ENCODE results near the gene MARK3. TPM values are rescaled to one million over a fixed set of nuclear protein-coding genes. Genes with fewer than 3 reads are reported as not detected.

The MARK3 gene
- total and polyA plus RNA-seq, 2 of the 4 experiments (the other 2 are of a cell fraction), result 78.5 to 80.5 TPM

GRCh38 chr14:103531421-103532215 lies 146.4 kb downstream of the MARK3 start:
- H3K9ac ChIP-seq (ENCODE audit: low read depth, low read length), result no peak overlapping the region
- dilution Hi-C loops (cut with HindIII; ENCODE audit: low sequenced_read_pairs, unreplicated experiment) (no loop called here), intact Hi-C loops (cut with micrococcal nuclease) (no loop called here), in situ Hi-C loops (cut with MboI; ENCODE audit: low sequenced_read_pairs) (no loop called here)
- H2BK20ac ChIP-seq (ENCODE audit: low read depth, low read length), result no peak overlapping the region
- ATAC-seq (ENCODE audit: low read depth), result no peak
- no peak overlapping the region for H3K4me3 ChIP-seq (ENCODE audit: insufficient read depth, low read depth, low read length)
- no peak overlapping the region for H4K8ac ChIP-seq (ENCODE audit: low read depth in 2 of 2, low read length in 2 of 2)
- ChIA-PET POLR2A (ENCODE audit: unreplicated experiment) (no interaction called here), CTCF (no interaction called here)
- 91% methylated on average over 9 of the region's 15 CpGs; no CpG with 5 or more reads in 1 of the 2 experiments for WGBS, 2 experiments (ENCODE audit: extremely low coverage in 2 of 2, insufficient read length in 1 of 2)
- peaks cover 0 to 44% of the 10 kb centered on the region in 2 experiments; a peak in 3 of 4 replicates for H3K79me1 ChIP-seq (ENCODE audit: low read depth in 1 of 2, low read length in 2 of 2)
- H3K4ac ChIP-seq (ENCODE audit: low read depth, low read length), result no peak overlapping the region
- H3K14ac ChIP-seq (replicated peaks; ENCODE audit: low read depth, low read length), result no peak overlapping the region
- BruUV-seq (replicated peaks), result no TSS peak
- no peaks in the 10 kb centered on the region for H3K27me3 ChIP-seq (ENCODE audit: control insufficient read depth, insufficient read depth, low read length)
- no peak overlapping the region for H2AK9ac ChIP-seq (replicated peaks; ENCODE audit: low read depth, low read length, poor library complexity)
- no peak overlapping the region for H4K5ac ChIP-seq (ENCODE audit: low read depth, low read length)
- peaks cover 13% of the 10 kb centered on the region for H3K9me1 ChIP-seq (ENCODE audit: insufficient read depth, low read length)
- no peaks in the 10 kb centered on the region for H3K9me3 ChIP-seq (ENCODE audit: control insufficient read depth, insufficient read depth, low read length)
- H4K91ac ChIP-seq (ENCODE audit: insufficient read depth, low read depth, low read length), result no peak overlapping the region
- no peak for DNase-seq
- no peak overlapping the region for H3K23ac ChIP-seq (ENCODE audit: low read depth, low read length)
- H3K4me1 ChIP-seq (ENCODE audit: control insufficient read depth, insufficient read depth, low read length), result peaks cover 11% of the 10 kb centered on the region
- H2AFZ ChIP-seq (replicated peaks; ENCODE audit: low read length, poor library complexity), result no peak overlapping the region
- TF ChIP-seq NFE2L2 (IDR thresholded peaks at IDR 0.05; ENCODE audit: low read depth, low read length) (no peak), POLR2A (IDR thresholded peaks at IDR 0.05; ENCODE audit: low read depth, low read length) (no peak)
- H3K36me3 ChIP-seq (ENCODE audit: control insufficient read depth, insufficient read depth, low read length), result peaks cover 12% of the 10 kb centered on the region; the same call in 1 of the 2 replicates
- H3K4me2 ChIP-seq (ENCODE audit: low read depth, low read length), result no peak overlapping the region
- no peak overlapping the region for H3K56ac ChIP-seq (ENCODE audit: extremely low read depth, insufficient read depth, low read length)
- H2AK5ac ChIP-seq (ENCODE audit: low read depth, low read length), result no peak overlapping the region
- H4K20me1 ChIP-seq (ENCODE audit: insufficient read depth, low read length), result peaks cover 26% of the 10 kb centered on the region
- no peak overlapping the region for H3K18ac ChIP-seq (ENCODE audit: low read depth, low read length)
- H2BK15ac ChIP-seq (ENCODE audit: low read depth, low read length), result no peak overlapping the region
- H2BK120ac ChIP-seq (ENCODE audit: low read depth, low read length), result no peak overlapping the region
- no peak overlapping the region for H3K27ac ChIP-seq (ENCODE audit: insufficient read depth, low read length)
- H2BK5ac ChIP-seq (ENCODE audit: low read depth, low read length, poor library complexity, severe bottlenecking), result no peak overlapping the region

All from IMR-90 (cell line).